Activated CD4-positive, alpha-beta T cell treated with anti-CD3 and anti-CD28 coated beads for 36 hours (primary cell): Measurements from ENCODE around the gene VPS37C. TPM values are rescaled to one million over a fixed set of nuclear protein-coding genes. Genes with fewer than 3 reads are reported as not detected.
A peak's percentile ranks its signal among the peaks of the same experiment; 100 is the strongest.

ENCODE experiments used
- ATAC-seq: fragments of 200-7000 bp; cut with Tn5 transposase; one replicate; pipeline ENCODE4 v1.10.0; 2021; ENCODE audit warnings: mild to moderate bottlenecking, moderate library complexity
- CTCF ChIA-PET: fragments of 350-600 bp; sonication (Branson Sonifier 250); formaldehyde crosslinking; loops from one replicate; lab custom pipeline; 2021; ENCODE audit warnings: antibody characterized with exemption; lab: Charles Lee
- POLR2A ChIA-PET: fragments of 350-600 bp; sonication (Branson Sonifier 250); formaldehyde crosslinking; loops from one replicate; lab custom pipeline; 2021; ENCODE audit warnings: antibody characterized with exemption, inconsistent platforms; lab: Charles Lee
- DNase-seq: peaks from one replicate; pipeline ENCODE4 v3.0.0-alpha.2; 2020
- H3K27ac Mint-ChIP-seq: one replicate; pipeline ENCODE4 v1.8.0; 2021; ENCODE audit warnings: mixed read lengths
- H3K27me3 Mint-ChIP-seq: one replicate; pipeline ENCODE4 v1.8.0; 2021; ENCODE audit warnings: mixed read lengths
- H3K36me3 Mint-ChIP-seq: one replicate; pipeline ENCODE4 v1.8.0; 2021; ENCODE audit warnings: low read depth, mixed read lengths
- H3K4me1 Mint-ChIP-seq: one replicate; pipeline ENCODE4 v1.8.0; 2021; ENCODE audit warnings: mixed read lengths
- H3K4me3 Mint-ChIP-seq: one replicate; pipeline ENCODE4 v1.8.0; 2021; ENCODE audit warnings: mild to moderate bottlenecking, moderate library complexity, mixed read lengths
- H3K9me3 Mint-ChIP-seq: one replicate; pipeline ENCODE4 v1.8.0; 2021; ENCODE audit warnings: low read depth, mixed read lengths
- intact Hi-C, 2 experiments: fragments of 100-400 bp; cut with DNase I in 1 of 2; cut with micrococcal nuclease in 1 of 2; formaldehyde crosslinking; loops; one replicate each; pipeline versions ENCODE4 v1.14.2 to v1.15.1; 2022 to 2024; cut with DNase I, micrococcal nuclease
- total RNA-seq, 2 experiments: library from RNA; stranded (reverse); gene quantifications; one replicate each; pipeline ENCODE4 v1.2.3, GENCODE V29; 2021

Gene VPS37C
- total RNA-seq, 2 experiments from 2014 or later: 9.5 to 10.6 TPM

GRCh38 chr11:61163714-61164605 is 2.7 kb upstream of the VPS37C start:
- Mint-ChIP-seq H3K36me3 (no peaks in the 10 kb centered on the region), H3K27ac (peak overlapping the region; percentile 88), H3K4me3 (peak overlapping the region; percentile 7), H3K27me3 (no peaks in the 10 kb centered on the region), H3K9me3 (no peaks in the 10 kb centered on the region), H3K4me1 (peaks cover 55% of the 10 kb centered on the region)
- peak; percentile 47 for DNase-seq
- intact Hi-C loops: loop anchor here (5.0 to 10.0 kb wide), 4 partner anchors 82 to 1549 kb away; partner anchors contain the start of genes OSBP (in 1 of the 2) and SYT7 (in 1 of the 2)
- no peak for ATAC-seq
- ChIA-PET POLR2A (no interaction called here), CTCF (interaction anchor here (1.3 kb wide), 1 partner anchor 11 kb away, joined by 4 read pairs; no protein-coding TSS in a partner anchor)

GRCh38 chr11:61163021-61163420 is 1.8 kb upstream of the VPS37C start:
- POLR2A ChIA-PET: no interaction called here
- peaks cover 63% of the 10 kb centered on the region for H3K4me1 Mint-ChIP-seq

GRCh38 chr11:61162092-61162941 is 1.1 kb upstream of the VPS37C start:
- no peak for ATAC-seq
- ChIA-PET POLR2A (no interaction called here), CTCF (interaction anchor here (1.3 kb wide), 1 partner anchor 9 kb away, joined by 4 read pairs; no protein-coding TSS in a partner anchor)
- H3K4me1 Mint-ChIP-seq: peaks cover 62% of the 10 kb centered on the region
- H3K4me3 Mint-ChIP-seq: peak overlapping the region; percentile 91
- H3K36me3 Mint-ChIP-seq: peaks cover 9% of the 10 kb centered on the region
- no peaks in the 10 kb centered on the region for H3K9me3 Mint-ChIP-seq
- peak; percentile 75 for DNase-seq
- peak overlapping the region; percentile 95 for H3K27ac Mint-ChIP-seq
- intact Hi-C loops: loop anchor here (5.0 to 10.0 kb wide), 4 partner anchors 80 to 1548 kb away; partner anchors contain the start of genes OSBP (in 1 of the 2) and SYT7 (in 1 of the 2)
- H3K27me3 Mint-ChIP-seq: no peaks in the 10 kb centered on the region

More at GRCh38 chr11:61163021-61163420, 1.8 kb upstream of the VPS37C start:
- ATAC-seq: no peak
- H3K36me3 Mint-ChIP-seq: peaks cover 2% of the 10 kb centered on the region
- H3K4me3 Mint-ChIP-seq: no peak overlapping the region
- intact Hi-C loops: loop anchor here (5.0 to 10.0 kb wide), 4 partner anchors 81 to 1548 kb away; partner anchors contain the start of genes OSBP (in 1 of the 2) and SYT7 (in 1 of the 2)
- H3K27me3 Mint-ChIP-seq: no peaks in the 10 kb centered on the region
- no peak for DNase-seq
- CTCF ChIA-PET: interaction anchor here (1.3 kb wide), 1 partner anchor 10 kb away, joined by 4 read pairs; no protein-coding TSS in a partner anchor
- H3K27ac Mint-ChIP-seq: peak overlapping the region; percentile 17
- no peaks in the 10 kb centered on the region for H3K9me3 Mint-ChIP-seq

GRCh38 chr11:61160487-61161189 is 588 bp downstream of the VPS37C start:
- peak overlapping the region; percentile 83 for H3K27ac Mint-ChIP-seq
- peak overlapping the region; percentile 91 for H3K4me3 Mint-ChIP-seq
- peaks cover 62% of the 10 kb centered on the region for H3K4me1 Mint-ChIP-seq
- no peaks in the 10 kb centered on the region for H3K27me3 Mint-ChIP-seq
- CTCF ChIA-PET: interaction anchor here (0.8 to 2.0 kb wide), 3 partner anchors 28 to 329 kb away, joined by 3 to 8 read pairs (median 3); no protein-coding TSS in a partner anchor
- H3K9me3 Mint-ChIP-seq: peaks cover 6% of the 10 kb centered on the region
- POLR2A ChIA-PET: no interaction called here
- intact Hi-C loops: loop anchor here (1.0 to 10.0 kb wide), 19 partner anchors 27 to 1546 kb away; partner anchors contain the start of genes PRPF19 (in 2 of the 2), CCDC86 (in 1 of the 2), CPSF7 (in 1 of the 2) and DDB1 (in 1 of the 2)
- DNase-seq (no peak), ATAC-seq (no peak)
- peaks cover 24% of the 10 kb centered on the region for H3K36me3 Mint-ChIP-seq

GRCh38 chr11:61158691-61159381 is 2.4 kb downstream of the VPS37C start:
- H3K27me3 Mint-ChIP-seq: no peaks in the 10 kb centered on the region
- peaks cover 18% of the 10 kb centered on the region for H3K9me3 Mint-ChIP-seq
- POLR2A ChIA-PET: interaction anchor here (0.7 kb wide), 1 partner anchor 175 kb away, joined by 3 read pairs; no protein-coding TSS in a partner anchor
- H3K4me1 Mint-ChIP-seq: peaks cover 50% of the 10 kb centered on the region
- H3K4me3 Mint-ChIP-seq: peak overlapping the region; percentile 1
- H3K27ac Mint-ChIP-seq: peak overlapping the region; percentile 68
- intact Hi-C loops: no loop called here
- peaks cover 41% of the 10 kb centered on the region for H3K36me3 Mint-ChIP-seq
- no peak for ATAC-seq
- CTCF ChIA-PET: interaction anchor here (0.7 to 1.5 kb wide), 4 partner anchors 9 to 46 kb away, joined by 3 to 4 read pairs (median 3); no protein-coding TSS in a partner anchor
- no peak for DNase-seq

DNA sequence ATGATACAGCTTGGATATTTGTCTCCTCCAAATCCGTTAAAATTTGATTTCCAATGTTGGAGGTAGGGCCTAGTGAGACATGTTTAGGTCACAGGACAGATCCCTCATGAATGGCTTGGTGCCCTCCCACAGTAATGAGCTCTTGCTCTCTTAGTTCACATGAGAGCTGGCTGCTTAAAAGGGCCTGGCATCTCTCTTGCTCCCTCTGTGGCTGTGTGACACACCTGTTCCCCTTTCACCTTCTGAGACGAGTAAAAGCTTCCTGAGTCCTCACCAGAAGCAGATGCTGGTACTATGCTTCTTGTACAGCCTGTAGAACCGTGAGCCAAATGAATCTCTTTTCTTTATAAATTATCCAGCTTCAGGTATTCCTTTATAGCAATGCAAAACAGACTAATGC is 3.5 kb downstream of the VPS37C start:
- POLR2A ChIA-PET: no interaction called here
- intact Hi-C loops: no loop called here
- Mint-ChIP-seq H3K27me3 (no peaks in the 10 kb centered on the region), H3K4me1 (peaks cover 42% of the 10 kb centered on the region), H3K4me3 (no peak overlapping the region), H3K27ac (no peak overlapping the region), H3K9me3 (peaks cover 18% of the 10 kb centered on the region), H3K36me3 (peaks cover 41% of the 10 kb centered on the region)
- DNase-seq (no peak), ATAC-seq (no peak)
- CTCF ChIA-PET: interaction anchor here (0.6 to 1.5 kb wide), 4 partner anchors 8 to 77 kb away, joined by 3 to 5 read pairs (median 4); no protein-coding TSS in a partner anchor

DNA sequence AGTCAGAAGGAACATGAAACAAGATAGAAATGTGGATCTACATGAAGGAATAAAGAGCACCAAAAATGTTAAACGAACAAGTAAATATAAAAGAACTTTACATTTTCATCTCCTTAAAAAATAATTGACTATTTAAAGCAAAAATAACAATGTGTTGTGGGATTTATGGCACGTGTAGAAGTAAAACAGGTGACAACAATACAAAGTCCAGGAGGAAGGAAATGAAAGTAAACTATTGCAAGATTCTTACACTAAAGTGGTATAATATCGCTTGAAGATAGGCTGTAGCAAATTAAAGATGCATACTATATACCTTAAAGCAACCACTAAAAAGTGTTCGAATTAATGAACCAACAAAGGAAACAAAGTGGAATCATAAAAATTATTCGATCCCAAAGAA is 5.5 kb downstream of the VPS37C start:
- intact Hi-C loops: no loop called here
- Mint-ChIP-seq H3K9me3 (peaks cover 18% of the 10 kb centered on the region), H3K4me3 (no peak overlapping the region), H3K36me3 (peaks cover 41% of the 10 kb centered on the region), H3K4me1 (peaks cover 30% of the 10 kb centered on the region), H3K27ac (no peak overlapping the region), H3K27me3 (no peaks in the 10 kb centered on the region)
- ChIA-PET CTCF (interaction anchor here (0.8 kb wide), 1 partner anchor 31 kb away, joined by 3 read pairs; no protein-coding TSS in a partner anchor), POLR2A (no interaction called here)
- no peak for ATAC-seq
- DNase-seq: no peak

DNA sequence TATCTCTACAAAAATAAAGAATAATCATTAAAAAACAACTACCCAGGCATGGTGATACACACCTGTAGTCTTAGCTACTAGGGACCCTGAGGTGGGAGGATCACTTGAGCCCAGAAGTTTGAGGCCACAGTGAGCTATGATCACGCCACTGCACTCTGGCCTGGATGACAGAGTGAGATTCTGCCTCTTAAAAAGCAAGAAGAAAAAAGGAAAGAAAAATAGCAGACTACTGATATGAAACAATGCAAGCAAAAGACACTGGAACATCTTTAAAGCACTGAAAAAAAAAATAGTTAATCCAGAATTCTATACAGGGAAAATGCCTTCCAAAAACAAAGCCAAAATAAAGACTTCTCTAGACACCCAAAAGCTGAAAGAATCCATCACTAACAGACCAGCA is 5.9 kb downstream of the VPS37C start:
- peaks cover 18% of the 10 kb centered on the region for H3K9me3 Mint-ChIP-seq
- peaks cover 26% of the 10 kb centered on the region for H3K4me1 Mint-ChIP-seq
- peaks cover 41% of the 10 kb centered on the region for H3K36me3 Mint-ChIP-seq
- ChIA-PET CTCF (interaction anchor here (0.6 to 0.8 kb wide), 3 partner anchors 32 to 360 kb away, joined by 3 read pairs; no protein-coding TSS in a partner anchor), POLR2A (no interaction called here)
- H3K27me3 Mint-ChIP-seq: no peaks in the 10 kb centered on the region
- no peak for ATAC-seq
- no peak overlapping the region for H3K27ac Mint-ChIP-seq
- DNase-seq: no peak
- intact Hi-C loops: no loop called here
- H3K4me3 Mint-ChIP-seq: no peak overlapping the region

- peaks cover 41% of the 10 kb centered on the region for H3K36me3 Mint-ChIP-seq
- ATAC-seq (no peak), DNase-seq (no peak)
- intact Hi-C loops: no loop called here
- no peak overlapping the region for H3K27ac Mint-ChIP-seq
- ChIA-PET POLR2A (no interaction called here), CTCF (interaction anchor here (0.6 to 0.7 kb wide), 2 partner anchors 318 to 359 kb away, joined by 3 read pairs; no protein-coding TSS in a partner anchor)
- H3K9me3 Mint-ChIP-seq: peaks cover 18% of the 10 kb centered on the region
- H3K4me1 Mint-ChIP-seq: peaks cover 22% of the 10 kb centered on the region
- H3K27me3 Mint-ChIP-seq: no peaks in the 10 kb centered on the region
- H3K4me3 Mint-ChIP-seq: no peak overlapping the region
These were observed 6.7 kb downstream of the VPS37C start for GRCh38 chr11:61154528-61154927.
